ENCODE results near the gene WDR33. TPM values are rescaled to one million over a fixed set of nuclear protein-coding genes. Genes with fewer than 3 reads are reported as not detected.

WDR33 gene
- total and polyA plus RNA-seq, 2 of the 4 experiments (the other 2 are of a cell fraction): 19.6 to 41.2 TPM

GRCh38 chr2:127657232-127657595, 153.8 kb downstream of the WDR33 start:
- H4K5ac ChIP-seq (ENCODE audit: low read depth, low read length): no peak overlapping the region
- no peak overlapping the region for H3K23ac ChIP-seq (ENCODE audit: low read depth, low read length)
- peaks cover 23% of the 10 kb centered on the region for H3K9me1 ChIP-seq (ENCODE audit: insufficient read depth, low read length)
- H3K9ac ChIP-seq (ENCODE audit: low read depth, low read length): no peak overlapping the region
- dilution Hi-C loops (cut with HindIII; ENCODE audit: low sequenced_read_pairs, unreplicated experiment): no loop called here
- peaks cover 8% of the 10 kb centered on the region for H3K4me1 ChIP-seq (ENCODE audit: control insufficient read depth, insufficient read depth, low read length)
- H3K14ac ChIP-seq (replicated peaks; ENCODE audit: low read depth, low read length): no peak overlapping the region
- H3K4ac ChIP-seq (ENCODE audit: low read depth, low read length): no peak overlapping the region
- H2BK15ac ChIP-seq (ENCODE audit: low read depth, low read length): no peak overlapping the region
- intact Hi-C loops (cut with micrococcal nuclease): no loop called here
- H4K91ac ChIP-seq (ENCODE audit: insufficient read depth, low read depth, low read length): no peak overlapping the region
- 92% methylated on average over 14 of the region's 17 CpGs; no CpG with 5 or more reads in 1 of the 2 experiments for WGBS, 2 experiments (ENCODE audit: extremely low coverage in 2 of 2, insufficient read length in 1 of 2)
- no peak overlapping the region for H4K8ac ChIP-seq (ENCODE audit: low read depth in 2 of 2, low read length in 2 of 2)
- H3K56ac ChIP-seq (ENCODE audit: extremely low read depth, insufficient read depth, low read length): no peak overlapping the region
- H3K79me1 ChIP-seq (ENCODE audit: low read depth in 1 of 2, low read length in 2 of 2): peaks cover 13 to 47% of the 10 kb centered on the region in 2 experiments
- no peak overlapping the region for H2AFZ ChIP-seq (replicated peaks; ENCODE audit: low read length, poor library complexity)
- DNase-seq: no peak
- H4K20me1 ChIP-seq (ENCODE audit: insufficient read depth, low read length): peaks cover 54% of the 10 kb centered on the region
- no peak overlapping the region for H3K18ac ChIP-seq (ENCODE audit: low read depth, low read length)
- H3K27ac ChIP-seq (ENCODE audit: insufficient read depth, low read length): no peak overlapping the region
- in situ Hi-C loops (cut with MboI; ENCODE audit: low sequenced_read_pairs): no loop called here
- no peak overlapping the region for H2AK9ac ChIP-seq (replicated peaks; ENCODE audit: low read depth, low read length, poor library complexity)
- ATAC-seq (ENCODE audit: low read depth): no peak
- H2AK5ac ChIP-seq (ENCODE audit: low read depth, low read length): no peak overlapping the region
- H3K9me3 ChIP-seq (ENCODE audit: control insufficient read depth, insufficient read depth, low read length): peaks cover 2% of the 10 kb centered on the region; the same call in 1 of the 2 replicates
- ChIA-PET POLR2A (ENCODE audit: unreplicated experiment) (no interaction called here), CTCF (no interaction called here)
- no TSS peak for BruUV-seq (replicated peaks)
- H2BK5ac ChIP-seq (ENCODE audit: low read depth, low read length, poor library complexity, severe bottlenecking): no peak overlapping the region
- H2BK120ac ChIP-seq (ENCODE audit: low read depth, low read length): no peak overlapping the region
- peaks cover 19% of the 10 kb centered on the region for H3K36me3 ChIP-seq (ENCODE audit: control insufficient read depth, insufficient read depth, low read length)
- no peak overlapping the region for H2BK20ac ChIP-seq (ENCODE audit: low read depth, low read length)
- no peak overlapping the region for H3K4me3 ChIP-seq (ENCODE audit: insufficient read depth, low read depth, low read length)
- no peaks in the 10 kb centered on the region for H3K27me3 ChIP-seq (ENCODE audit: control insufficient read depth, insufficient read depth, low read length)
- no peak for TF ChIP-seq CTCF (conservative IDR thresholded peaks at IDR 0.05; ENCODE audit: low read depth, low read length)
- no peak for TF ChIP-seq ELK1 (IDR thresholded peaks at IDR 0.05; ENCODE audit: borderline replicate concordance, low read depth, low read length)
- TF ChIP-seq FOS (IDR thresholded peaks at IDR 0.05; ENCODE audit: low read depth, low read length): no peak
- TF ChIP-seq CEBPB (IDR thresholded peaks at IDR 0.05; ENCODE audit: low read depth, low read length): no peak
- no peak overlapping the region for H3K4me2 ChIP-seq (ENCODE audit: low read depth, low read length)
